ENCODE measurements around the gene TIMM10B.
"Not testable (repeated sequence)": the region's sequence is repeated elsewhere in the genome, so short reads cannot be mapped to it uniquely, and the experiment has no call there.

TIMM10B gene

DNA sequence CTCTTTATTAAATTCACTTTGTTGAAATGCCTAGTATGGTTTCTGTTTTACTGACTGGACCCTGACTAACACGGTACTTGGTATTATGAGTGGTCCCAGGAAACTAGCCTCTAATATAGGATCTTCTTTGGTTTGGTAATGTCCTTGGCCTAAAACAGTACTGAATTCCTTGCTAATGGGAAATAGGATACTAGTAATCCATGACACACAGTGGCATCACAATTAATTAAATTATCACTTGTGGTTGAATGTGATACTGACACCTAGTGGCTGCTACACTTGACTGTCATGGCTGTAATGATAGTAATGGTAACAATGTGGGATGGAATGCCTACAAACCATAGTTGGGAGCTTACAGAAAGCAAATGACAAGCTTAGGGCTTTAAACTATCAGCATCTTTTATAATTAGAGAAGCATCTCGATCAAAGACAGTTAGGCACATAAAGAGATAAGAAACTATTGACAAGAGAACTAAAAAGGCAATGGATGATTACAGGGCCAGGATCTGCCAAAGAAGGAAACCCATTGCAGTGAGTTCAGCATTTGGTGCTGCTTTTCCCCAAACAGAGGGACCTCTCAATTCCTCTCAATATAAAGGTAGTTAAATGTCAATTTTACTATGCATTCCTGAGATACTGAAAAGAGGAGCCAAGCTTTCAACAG lies 24.4 kb downstream of the TIMM10B start:
- DNase-seq (ENCODE audit: low read depth), result no peak

DNA sequence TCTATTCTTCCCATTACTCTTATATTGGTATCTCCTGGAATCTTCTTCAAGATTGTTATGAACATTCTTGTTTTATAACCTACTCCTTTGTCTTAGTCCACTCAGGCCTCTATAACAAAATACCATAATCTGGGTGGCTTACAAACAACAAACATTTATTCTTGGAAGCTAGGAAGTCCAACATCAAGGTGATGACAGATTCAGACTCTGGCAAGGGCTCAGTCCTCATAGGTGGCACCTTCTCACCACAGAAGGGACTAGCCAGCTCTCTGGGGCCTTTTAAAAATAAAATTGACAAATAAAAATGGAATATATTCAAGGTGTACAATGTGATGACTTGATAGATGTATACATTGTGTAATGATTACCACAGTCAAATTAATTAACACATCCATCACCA lies 35.6 kb downstream of the TIMM10B start:
- no peak for DNase-seq (ENCODE audit: low read depth)

DNA sequence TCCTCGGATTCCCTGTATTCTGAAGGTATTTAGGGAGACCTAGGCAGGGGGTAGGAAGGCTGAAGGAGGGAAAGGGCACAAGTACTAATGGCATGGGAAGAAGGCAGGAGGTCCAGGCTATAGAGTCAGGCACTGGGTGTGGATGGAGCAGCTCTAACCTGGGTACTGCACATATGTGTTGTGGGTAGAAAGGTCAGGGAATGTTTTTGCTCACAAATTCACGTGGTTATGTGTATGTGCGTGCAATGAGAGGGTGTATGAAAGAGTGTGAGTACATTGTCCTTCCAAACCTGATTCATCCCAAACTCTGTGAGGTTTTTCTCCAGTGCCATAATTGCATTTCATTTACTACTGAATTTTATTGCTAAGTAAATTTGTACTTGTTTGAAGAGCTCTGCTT lies 39.0 kb downstream of the TIMM10B start:
- DNase-seq (ENCODE audit: low read depth), result no peak

DNA sequence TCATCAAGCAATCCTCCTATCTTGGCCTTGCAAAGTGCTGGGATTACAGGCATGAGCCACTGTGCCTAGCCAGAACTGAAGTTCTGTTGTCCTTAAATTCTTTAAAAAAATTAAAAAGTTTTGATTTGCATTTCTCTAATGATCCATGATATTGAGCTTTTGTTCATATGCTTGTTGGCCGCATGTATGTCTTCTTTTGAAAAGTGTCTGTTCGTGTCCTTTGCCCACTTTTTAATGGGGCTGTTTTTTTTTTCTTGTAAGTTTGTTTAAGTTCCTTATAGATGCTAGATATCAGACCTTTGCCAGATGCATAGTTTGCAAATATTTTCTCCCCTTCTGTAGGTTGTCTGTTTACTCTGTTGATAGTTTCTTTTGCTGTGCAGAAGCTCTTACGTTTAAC lies 40.6 kb downstream of the TIMM10B start:
- not testable (repeated sequence) for DNase-seq (ENCODE audit: low read depth)

DNA sequence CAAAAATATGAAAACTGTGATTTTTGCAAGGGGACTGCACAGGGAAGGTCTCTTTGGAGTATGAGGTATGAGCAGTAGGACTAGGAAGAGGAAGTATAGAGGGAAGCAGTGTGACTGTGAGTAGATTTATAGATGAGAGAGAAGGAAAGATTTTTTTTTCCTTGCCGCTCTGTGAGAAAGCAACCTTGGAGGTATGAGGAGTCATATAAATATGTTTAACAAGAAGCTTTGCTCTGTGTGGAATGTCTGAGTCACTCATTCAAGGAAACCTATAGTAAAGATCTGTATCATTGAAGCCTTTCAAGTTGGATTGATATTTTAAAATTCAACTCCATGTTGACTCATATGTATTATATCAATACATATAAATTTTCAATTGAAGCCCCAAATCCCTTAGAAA lies 42.0 kb downstream of the TIMM10B start:
- DNase-seq (ENCODE audit: low read depth), result no peak

DNA sequence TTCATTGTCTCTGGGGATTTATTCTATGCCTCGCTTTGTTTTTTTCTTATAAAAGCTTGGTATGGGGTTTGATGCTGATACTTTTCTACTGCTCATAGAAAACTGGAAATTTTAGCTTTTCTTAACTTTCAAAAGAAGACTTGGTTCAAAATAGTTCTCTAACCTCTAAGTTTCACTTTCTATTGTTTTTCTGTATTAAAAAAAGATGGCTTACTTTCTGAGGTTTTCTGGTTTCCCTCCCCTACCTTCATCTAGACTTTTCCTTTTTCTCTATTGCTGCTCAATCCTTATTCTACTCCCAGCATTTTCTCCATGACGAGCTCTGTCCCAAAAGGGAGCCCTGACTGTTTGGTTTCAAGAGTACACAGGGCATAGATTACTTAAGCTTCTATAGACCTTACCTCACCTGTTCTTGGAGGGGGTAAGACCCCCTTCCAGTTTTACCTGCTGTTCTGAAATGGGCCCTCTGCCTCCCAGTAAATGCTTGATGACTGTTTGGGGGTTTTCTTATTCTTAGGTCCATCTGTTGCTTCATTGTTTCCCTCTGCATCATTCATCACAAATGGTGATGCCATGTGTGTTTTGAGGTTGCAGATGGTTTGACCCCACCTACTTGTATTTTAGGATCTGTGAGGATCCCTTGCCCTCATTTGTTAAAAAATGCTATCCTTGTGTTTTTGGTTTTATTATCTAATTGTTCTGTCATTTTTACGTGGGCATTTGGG lies 45.3 kb downstream of the TIMM10B start:
- no peak for DNase-seq (ENCODE audit: low read depth)

DNA sequence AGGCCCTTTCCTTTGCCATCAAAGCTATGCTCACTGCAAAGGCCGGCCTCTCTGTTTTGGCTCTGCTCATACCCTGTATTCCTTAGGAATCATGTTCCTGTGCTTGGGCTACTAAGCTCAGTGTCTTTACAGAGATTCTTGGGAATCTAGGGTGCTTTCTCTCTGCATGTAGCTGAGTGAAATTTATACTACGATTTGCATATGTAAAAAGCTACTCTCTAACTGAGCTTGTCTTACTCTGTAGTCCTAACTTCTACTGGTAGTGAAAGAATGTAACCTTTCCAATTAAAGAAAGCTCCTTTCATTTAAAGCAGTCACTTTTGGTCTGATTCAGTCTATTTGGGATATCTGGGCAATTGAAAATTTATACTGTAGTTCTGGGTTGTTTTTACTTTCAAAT lies 48.0 kb downstream of the TIMM10B start:
- no peak for DNase-seq (ENCODE audit: low read depth)

DNA sequence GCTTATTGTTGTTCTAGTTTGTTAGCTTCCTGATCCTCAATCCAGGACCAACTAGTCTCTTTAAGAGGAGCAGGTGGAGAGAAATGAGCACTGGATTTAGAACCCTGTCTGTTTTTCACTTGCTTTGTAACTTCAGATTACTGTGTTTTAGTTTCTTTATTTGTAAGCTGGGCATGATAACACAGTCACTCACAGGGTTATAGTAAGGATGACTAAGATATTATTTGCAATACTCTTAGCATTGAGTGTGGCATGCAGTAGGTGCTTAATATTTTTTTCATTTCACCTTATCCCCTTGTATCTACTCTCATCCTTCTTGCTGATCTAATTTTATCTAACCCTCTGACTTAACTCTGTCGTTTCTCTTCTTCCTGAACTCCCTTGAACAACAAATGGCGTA lies 49.5 kb downstream of the TIMM10B start:
- DNase-seq (ENCODE audit: low read depth), result no peak

DNA sequence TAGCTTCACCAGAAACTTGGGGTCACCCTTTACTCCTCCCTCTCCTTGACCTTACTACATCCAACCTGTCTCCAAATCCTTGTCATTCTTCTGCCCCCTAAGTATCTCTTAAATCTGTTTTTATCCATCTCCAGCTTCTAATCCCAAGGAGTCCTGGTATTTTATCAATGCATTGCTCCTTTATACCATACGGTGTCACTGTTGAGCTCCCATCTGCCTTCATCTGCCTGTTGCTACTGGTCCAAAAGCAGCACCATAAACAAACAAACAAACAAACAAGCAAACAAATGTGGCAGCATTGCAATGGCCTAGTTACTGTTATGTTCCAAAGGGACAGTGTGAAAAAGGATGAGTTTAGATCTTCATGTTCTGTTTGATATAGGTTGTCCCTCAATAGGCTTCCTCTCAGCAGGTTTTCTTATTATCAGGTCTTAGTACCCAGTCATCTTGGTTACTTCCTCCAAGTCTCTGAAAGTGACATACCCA lies 50.0 kb downstream of the TIMM10B start:
- no peak for DNase-seq (ENCODE audit: low read depth)

Measured in activated T-helper 9 cell treated with anti-CD3 and anti-CD28 coated beads, Interleukin-2, amount 50 U/mL, for 16 hours (primary cell).